Left ventricle myocardium superior (tissue), 1 donor: ENCODE results near the gene SMARCC2. TPM values are rescaled to one million over a fixed set of nuclear protein-coding genes. Genes with fewer than 3 reads are reported as not detected.
A peak's percentile ranks its signal among the peaks of the same experiment; 100 is the strongest.

ENCODE experiments used
- ATAC-seq: fragments of 200-7000 bp; cut with Tn5 transposase; one replicate; pipeline ENCODE4 v1.9.1; 2020; ENCODE audit warnings: mild to moderate bottlenecking, moderate library complexity
- DNase-seq: peaks from one replicate; pipeline ENCODE4 v3.0.0-alpha.2; 2020
- intact Hi-C: fragments of 100-400 bp; cut with micrococcal nuclease; formaldehyde crosslinking; loops from one replicate; pipeline ENCODE4 v1.11.0; 2022
- long read RNA-seq: library from polyadenylated mRNA; unstranded; transcript quantifications from one replicate; pipeline ENCODE4 v2.0.0, GENCODE V29; 2021
- total RNA-seq: library from RNA; stranded (reverse); fragmentation: NEBNext Ultra II Directional; extraction: Animal tissue kit (Norgen Biotek cat#: 25700); gene quantifications from one replicate; pipeline ENCODE4 v1.2.1, GENCODE V29; 2021
- donor health status: DM: no; HTN: yes; CAD: no; lungs with severe emphysema.

SMARCC2 gene
- 81.4 TPM for total RNA-seq
- long read RNA-seq, full-length matches to known transcripts: 22 of 98 reads
- long read RNA-seq, partial matches to known transcripts: 41 of 98 reads
- long read RNA-seq, other reads (novel, unspliced or antisense): 35 of 98 reads

GRCh38 chr12:56189099-56189917 is at the start of gene SMARCC2:
SMARCC2 (minus strand) TSS chr12:56189483; CDS start chr12:56189461, 22 bp downstream.
- DNase-seq: peak; percentile 93
- ATAC-seq: peak; percentile 85
- intact Hi-C loops: loop anchor here (10.0 kb wide), 1 partner anchor 65 kb away; the partner anchor contains the start of gene ESYT1

GRCh38 chr12:56237552-56237951 is 48.3 kb upstream of the SMARCC2 start:
- DNase-seq (no peak), ATAC-seq (no peak)
- intact Hi-C loops: no loop called here

DNA sequence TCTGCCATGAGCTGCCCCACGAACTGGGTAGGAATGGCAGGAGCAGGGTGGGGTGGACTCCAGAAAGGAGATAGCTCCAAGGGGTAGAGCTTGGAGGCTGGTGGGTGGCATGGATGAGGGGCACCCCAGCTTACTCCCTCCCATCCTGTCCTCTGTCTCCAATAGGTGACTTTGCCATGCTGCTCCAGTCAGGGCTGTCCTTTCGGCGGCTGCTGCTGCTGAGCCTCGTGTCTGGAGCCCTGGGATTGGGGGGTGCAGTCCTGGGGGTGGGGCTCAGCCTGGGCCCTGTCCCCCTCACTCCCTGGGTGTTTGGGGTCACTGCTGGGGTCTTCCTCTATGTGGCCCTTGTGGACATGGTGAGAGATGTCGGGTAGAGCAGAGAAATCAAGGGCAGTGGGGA is 47.7 kb upstream of the SMARCC2 start:
- intact Hi-C loops: no loop called here
- DNase-seq: no peak
- ATAC-seq: peak; percentile 7

DNA sequence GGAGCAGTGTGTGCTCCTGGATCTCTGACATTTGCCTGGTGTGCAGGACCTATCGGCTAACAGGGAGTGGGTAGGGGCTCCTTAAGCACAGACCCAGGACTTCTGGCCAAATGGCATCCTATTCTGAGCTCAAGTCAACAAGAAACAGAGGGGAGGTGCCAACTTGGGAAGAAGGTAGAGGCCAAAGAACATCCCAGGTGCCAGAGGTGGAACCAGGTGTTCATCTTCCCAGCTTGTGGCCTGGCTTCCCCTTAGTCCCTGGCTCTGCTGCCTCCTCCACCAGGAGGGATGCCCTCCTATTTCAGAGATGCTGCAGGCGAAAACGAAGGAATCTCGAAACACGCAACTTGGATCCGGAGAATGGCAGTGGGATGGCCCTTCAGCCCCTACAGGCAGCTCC is 46.8 kb upstream of the SMARCC2 start:
- DNase-seq: no peak
- ATAC-seq: no peak
- intact Hi-C loops: no loop called here

GRCh38 chr12:56234746-56235436 is 45.6 kb upstream of the SMARCC2 start:
- DNase-seq: no peak
- ATAC-seq: no peak
- intact Hi-C loops: no loop called here

DNA sequence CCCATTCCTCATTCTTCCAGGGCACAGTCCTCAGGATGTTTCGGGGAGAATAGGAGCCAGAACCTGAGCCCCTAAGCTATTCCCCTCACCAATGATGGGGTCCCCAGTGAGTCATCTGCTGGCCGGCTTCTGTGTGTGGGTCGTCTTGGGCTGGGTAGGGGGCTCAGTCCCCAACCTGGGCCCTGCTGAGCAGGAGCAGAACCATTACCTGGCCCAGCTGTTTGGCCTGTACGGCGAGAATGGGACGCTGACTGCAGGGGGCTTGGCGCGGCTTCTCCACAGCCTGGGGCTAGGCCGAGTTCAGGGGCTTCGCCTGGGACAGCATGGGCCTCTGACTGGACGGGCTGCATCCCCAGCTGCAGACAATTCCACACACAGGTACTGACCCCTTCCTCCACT is 41.9 kb upstream of the SMARCC2 start:
- intact Hi-C loops: no loop called here
- ATAC-seq (no peak), DNase-seq (no peak)

DNA sequence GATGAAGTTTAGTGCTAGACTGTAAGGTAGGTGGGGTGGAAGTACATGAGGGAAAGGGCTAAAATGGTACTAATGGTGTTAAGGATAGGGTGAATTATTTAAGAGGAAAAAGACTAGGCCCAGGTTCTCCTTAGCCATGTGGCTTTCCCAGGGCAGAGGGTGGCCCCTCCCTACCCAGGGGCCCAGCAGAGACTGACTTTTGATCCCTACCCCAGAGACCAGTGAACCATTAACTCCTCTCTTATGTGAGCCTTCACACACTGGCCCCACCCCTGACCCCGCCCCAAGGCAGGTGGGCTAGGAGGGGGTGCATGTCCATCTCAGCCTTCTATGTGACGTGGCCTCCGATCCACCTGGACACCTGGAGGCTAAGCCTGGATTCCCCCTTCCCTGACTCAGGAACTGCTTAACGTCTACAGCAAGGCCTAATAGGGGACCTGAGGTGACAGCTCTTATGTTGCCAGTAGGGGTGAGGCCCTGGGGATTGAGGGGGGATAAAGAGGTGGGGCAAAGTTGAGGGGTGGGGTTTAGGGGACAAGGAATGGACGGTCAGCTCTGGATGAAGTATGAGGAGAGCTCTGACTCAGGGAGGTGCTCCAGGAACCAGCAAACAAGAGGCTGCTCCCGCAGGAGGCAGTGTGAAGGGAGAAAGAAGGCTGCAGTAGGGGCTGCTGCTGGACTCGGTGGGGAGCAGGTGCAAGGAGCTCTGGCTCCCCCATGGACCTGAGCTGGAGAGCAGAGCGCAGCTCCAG is 41.3 kb upstream of the SMARCC2 start:
- no peak for DNase-seq
- intact Hi-C loops: no loop called here
- peak; percentile 35 for ATAC-seq

- no peak for ATAC-seq
- intact Hi-C loops: no loop called here
- DNase-seq: no peak
These were observed 40.7 kb upstream of the SMARCC2 start, which contains the start of gene SLC39A5 for GRCh38 chr12:56229916-56230431. SLC39A5 (plus strand) TSS chr12:56230051; CDS start chr12:56231275, 1,224 bp downstream.

GRCh38 chr12:56229082-56229481 is 39.8 kb upstream of the SMARCC2 start:
- no peak for ATAC-seq
- intact Hi-C loops: no loop called here
- DNase-seq: no peak

- DNase-seq (no peak), ATAC-seq (no peak)
- intact Hi-C loops: no loop called here
These were observed 35.7 kb upstream of the SMARCC2 start for GRCh38 chr12:56224954-56225353.

- ATAC-seq (peak; percentile 85), DNase-seq (peak; percentile 99)
- intact Hi-C loops: no loop called here
These were observed 34.9 kb upstream of the SMARCC2 start, which contains the start of gene NABP2 for GRCh38 chr12:56224102-56224701. NABP2 (plus strand) TSS chr12:56224342; CDS start chr12:56224857, 515 bp downstream.

DNA sequence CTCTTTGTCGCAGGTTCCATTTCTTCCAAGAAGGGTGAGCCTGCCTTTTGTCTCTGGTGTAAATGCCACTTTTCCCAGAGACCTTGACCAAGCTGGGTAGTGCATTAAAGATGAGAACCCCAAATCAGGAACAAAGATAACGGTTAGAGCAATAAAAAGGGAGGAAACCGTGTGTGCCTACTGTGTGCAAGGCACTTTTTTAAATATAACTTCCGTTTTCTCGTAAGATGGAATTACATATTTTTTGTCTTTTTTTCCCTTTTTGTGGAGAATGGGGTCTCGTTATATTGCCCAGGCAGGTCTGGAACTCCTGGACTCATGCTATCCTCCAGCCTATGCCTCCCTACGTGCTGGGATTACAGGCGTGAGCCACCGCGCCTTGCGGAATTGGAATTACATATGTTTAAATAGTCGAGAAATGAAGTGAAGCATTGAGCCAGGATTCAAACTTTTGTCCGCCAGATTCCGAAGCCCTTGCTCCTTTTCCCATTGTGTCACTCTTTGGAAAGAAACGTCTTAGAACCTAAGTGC is 34.4 kb upstream of the SMARCC2 start:
- ATAC-seq (no peak), DNase-seq (no peak)
- intact Hi-C loops: no loop called here

DNA sequence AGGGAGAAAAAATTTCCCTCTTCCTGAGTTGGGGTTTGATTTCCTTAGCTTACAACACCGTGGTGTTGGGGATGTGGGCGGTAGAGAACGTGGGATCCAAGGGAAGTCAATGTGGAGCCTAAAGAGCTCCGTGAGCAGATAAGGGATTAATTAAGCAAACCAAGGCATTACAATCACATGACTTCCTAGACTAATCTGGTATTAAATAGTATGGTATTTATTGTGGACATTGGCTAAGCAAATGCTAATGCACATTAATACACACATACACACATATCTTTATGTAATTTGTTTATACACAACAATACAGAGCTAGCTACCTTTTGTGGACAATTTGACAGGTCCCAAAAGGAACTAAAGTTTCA is 33.2 kb upstream of the SMARCC2 start:
- DNase-seq (no peak), ATAC-seq (no peak)
- intact Hi-C loops: no loop called here

- intact Hi-C loops: no loop called here
- peak; percentile 98 for DNase-seq
- peak; percentile 90 for ATAC-seq
These were observed 32.7 kb upstream of the SMARCC2 start, which contains the start of gene RNF41 for GRCh38 chr12:56221757-56222530. RNF41 (minus strand) TSS chr12:56221922; CDS start chr12:56214047, 7,875 bp downstream.

GRCh38 chr12:56221232-56221756 is 32.0 kb upstream of the SMARCC2 start:
- intact Hi-C loops: no loop called here
- ATAC-seq (peak; percentile 42), DNase-seq (peak; percentile 65)

DNA sequence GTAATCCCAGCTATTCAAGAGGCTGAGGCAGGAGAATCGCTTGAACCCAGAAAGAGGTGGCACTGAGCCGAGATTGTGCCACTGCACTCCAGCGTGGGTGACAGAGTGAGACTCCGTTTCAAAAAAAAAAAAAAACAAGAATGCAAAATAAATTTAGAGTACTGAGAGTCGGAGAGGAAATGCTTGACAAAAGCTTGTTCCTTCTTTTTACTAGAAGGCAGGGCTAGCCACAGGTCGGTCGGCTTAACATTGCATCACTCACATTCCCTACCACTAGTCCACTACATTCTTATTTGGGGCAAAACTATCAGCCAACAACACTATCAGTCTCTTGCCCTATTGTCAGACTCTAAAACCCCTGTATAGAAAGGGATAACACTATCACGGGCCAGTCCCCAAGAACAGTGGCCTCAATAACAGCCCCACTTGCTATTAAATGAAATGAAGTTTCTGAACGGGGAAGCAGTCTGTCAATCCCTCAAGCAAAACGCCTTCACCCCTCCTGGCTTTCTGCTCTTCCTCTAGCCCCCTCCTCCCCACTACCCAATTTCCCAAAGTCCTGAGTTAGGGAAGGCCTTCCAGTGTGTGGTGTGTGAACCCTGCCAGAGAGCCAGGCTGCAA is 31.4 kb upstream of the SMARCC2 start:
- intact Hi-C loops: no loop called here
- DNase-seq: no peak
- no peak for ATAC-seq

DNA sequence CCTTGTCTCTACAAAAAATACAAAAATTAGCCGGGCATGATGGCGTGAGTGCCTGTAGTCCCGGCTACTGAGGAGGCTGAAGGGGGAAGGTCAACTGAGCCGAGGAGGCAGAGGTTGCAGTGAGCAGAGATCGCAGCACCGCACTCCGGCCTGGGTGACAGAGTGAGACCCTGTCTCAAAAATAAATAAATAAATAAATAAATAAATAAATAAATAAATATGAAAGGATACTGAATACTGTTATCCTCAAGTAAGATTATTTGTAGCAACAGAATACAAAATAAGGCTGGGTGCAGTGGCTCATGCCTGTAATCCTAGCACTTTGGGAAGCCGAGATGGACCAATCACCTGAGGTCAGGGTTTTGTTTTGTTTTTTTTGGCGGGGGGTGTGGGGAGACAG is 30.6 kb upstream of the SMARCC2 start:
- DNase-seq (no peak), ATAC-seq (no peak)
- intact Hi-C loops: no loop called here
